Measurements from ENCODE around the gene CLIC3. TPM values are rescaled to one million over a fixed set of nuclear protein-coding genes. Genes with fewer than 3 reads are reported as not detected.
A peak's percentile ranks its signal among the peaks of the same experiment; 100 is the strongest.

Gene CLIC3, protein sequence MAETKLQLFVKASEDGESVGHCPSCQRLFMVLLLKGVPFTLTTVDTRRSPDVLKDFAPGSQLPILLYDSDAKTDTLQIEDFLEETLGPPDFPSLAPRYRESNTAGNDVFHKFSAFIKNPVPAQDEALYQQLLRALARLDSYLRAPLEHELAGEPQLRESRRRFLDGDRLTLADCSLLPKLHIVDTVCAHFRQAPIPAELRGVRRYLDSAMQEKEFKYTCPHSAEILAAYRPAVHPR
- 0.64 TPM in 1 of 2 replicates, not detected in the other for total RNA-seq
- long read RNA-seq: 0 reads

DNA sequence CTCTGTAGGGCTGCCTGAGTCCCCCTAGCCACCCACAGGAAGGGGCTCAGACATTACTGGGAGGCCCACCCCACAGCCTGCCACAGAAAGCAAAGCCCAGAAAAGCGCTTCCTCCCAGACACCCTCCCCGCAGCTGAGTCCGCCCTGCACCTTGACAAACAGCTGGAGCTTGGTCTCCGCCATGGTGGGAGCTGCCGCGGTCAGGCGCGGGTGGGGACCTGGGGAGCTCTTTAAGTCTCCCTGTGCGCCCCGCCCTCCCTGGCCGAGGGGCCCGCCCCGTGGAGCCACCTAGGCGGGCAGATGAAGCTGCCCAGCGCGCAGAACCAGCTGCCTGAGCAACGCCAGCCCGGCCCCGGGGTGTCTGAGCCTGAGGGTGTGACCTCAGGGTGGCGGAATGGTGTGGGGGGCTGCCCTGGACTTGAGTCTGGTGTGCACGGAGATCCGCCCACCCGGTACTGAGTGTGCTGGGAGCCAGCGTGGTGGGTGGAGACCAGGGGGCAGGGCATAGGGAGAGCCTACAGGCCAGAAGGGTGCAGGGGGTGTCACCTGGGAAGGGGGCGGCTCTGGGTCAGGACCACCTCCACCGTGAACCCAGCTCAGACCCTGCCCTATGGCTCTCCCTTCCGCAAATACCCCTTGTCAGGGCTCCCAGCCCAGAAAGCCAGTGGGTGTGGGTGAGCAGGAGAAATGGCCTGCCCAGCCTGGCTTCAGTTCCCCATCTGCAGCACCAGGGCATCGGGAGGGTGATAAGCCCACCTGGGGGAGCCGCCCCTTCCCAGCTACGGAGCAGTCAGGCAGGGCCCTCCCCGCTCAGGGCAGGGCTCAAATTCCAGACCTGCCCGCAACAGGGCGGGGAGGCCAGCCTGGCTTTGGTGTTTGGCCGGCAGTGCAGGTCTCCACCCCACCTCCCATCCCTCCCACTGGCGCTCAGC lies at the start of gene CLIC3:
Gene CLIC3, minus strand, starts transcription at position 208 of the 932 bp plus-strand sequence. Its CDS starts 25 bp downstream, at position 183.
- Mint-ChIP-seq H3K36me3 (ENCODE audit: insufficient read depth) (no peaks in the 10 kb centered on the region), H3K27me3 (no peaks in the 10 kb centered on the region), H3K9me3 (ENCODE audit: low read depth) (no peaks in the 10 kb centered on the region), H3K4me1 (ENCODE audit: low read depth) (peaks cover 1% of the 10 kb centered on the region), H3K27ac (no peak within 1 kb of the TSS), H3K4me3 (ENCODE audit: low read depth) (peak within 1 kb of the TSS; percentile 50)
- DNase-seq (ENCODE audit: low spot score, unreplicated experiment): no peak
- no peak for TF ChIP-seq CTCF (IDR thresholded peaks at IDR 0.05; ENCODE audit: unreplicated experiment)

DNA sequence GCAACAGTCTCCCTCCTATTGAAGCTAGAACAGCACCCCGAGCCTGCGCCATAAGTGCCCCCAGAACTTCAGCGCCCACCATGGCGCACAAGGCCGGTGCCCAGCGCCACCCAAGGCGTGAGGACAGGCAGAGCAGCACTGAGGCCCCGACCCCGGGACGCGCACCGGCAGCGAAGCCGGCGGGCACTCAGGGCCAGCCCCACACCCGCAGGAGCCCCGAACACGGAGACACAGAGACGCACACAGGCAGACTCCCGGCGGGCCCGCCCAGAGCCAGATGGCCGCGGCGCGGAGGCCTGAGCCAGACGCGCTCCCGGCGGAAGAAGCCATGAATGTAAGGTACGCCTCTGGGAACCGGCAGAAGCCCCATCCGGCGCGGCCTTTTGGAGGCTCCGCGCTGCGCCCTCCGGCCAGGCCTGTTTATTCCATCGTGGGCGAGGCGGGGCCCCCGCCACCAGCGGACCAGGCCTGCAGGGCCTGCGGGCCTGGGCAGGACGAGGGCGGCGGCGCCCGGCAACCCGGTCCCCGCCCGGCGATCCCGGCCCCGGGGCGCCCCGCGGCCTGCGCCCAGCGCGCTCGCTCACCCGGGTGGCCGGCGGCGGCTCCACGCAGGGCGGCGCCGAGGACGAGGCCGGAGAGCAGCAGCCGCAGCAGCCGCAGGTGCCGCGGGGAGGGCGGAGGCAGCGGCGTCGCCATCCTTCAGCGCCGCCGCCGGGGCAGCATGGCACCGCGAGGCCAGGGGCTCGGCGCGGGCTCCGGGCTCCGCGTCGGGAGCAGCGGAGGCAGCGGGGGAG lies 49.1 kb upstream of the CLIC3 start:
- Mint-ChIP-seq H3K9me3 (ENCODE audit: low read depth) (no peaks in the 10 kb centered on the region), H3K4me3 (ENCODE audit: low read depth) (peak overlapping the region; percentile 73)
- no peak for DNase-seq (ENCODE audit: low spot score, unreplicated experiment)

GRCh38 chr9:137044502-137045177 lies 48.3 kb upstream of the CLIC3 start:
- no peak for DNase-seq (ENCODE audit: low spot score, unreplicated experiment)
- peaks cover 14% of the 10 kb centered on the region for H3K27me3 Mint-ChIP-seq
- peaks cover 2% of the 10 kb centered on the region for H3K4me1 Mint-ChIP-seq (ENCODE audit: low read depth)
- peak overlapping the region; percentile 63 for H3K4me3 Mint-ChIP-seq (ENCODE audit: low read depth)
- no peak overlapping the region for H3K27ac Mint-ChIP-seq
- H3K9me3 Mint-ChIP-seq (ENCODE audit: low read depth): no peaks in the 10 kb centered on the region
- TF ChIP-seq CTCF (IDR thresholded peaks at IDR 0.05; ENCODE audit: unreplicated experiment): no peak
- no peaks in the 10 kb centered on the region for H3K36me3 Mint-ChIP-seq (ENCODE audit: insufficient read depth)

More for the DNA sequence above, 49.1 kb upstream of the CLIC3 start:
- peaks cover 23% of the 10 kb centered on the region for H3K27me3 Mint-ChIP-seq
- H3K4me1 Mint-ChIP-seq (ENCODE audit: low read depth): peaks cover 2% of the 10 kb centered on the region
- no peak overlapping the region for H3K27ac Mint-ChIP-seq
- TF ChIP-seq CTCF (IDR thresholded peaks at IDR 0.05; ENCODE audit: unreplicated experiment): no peak
- no peaks in the 10 kb centered on the region for H3K36me3 Mint-ChIP-seq (ENCODE audit: insufficient read depth)

DNA sequence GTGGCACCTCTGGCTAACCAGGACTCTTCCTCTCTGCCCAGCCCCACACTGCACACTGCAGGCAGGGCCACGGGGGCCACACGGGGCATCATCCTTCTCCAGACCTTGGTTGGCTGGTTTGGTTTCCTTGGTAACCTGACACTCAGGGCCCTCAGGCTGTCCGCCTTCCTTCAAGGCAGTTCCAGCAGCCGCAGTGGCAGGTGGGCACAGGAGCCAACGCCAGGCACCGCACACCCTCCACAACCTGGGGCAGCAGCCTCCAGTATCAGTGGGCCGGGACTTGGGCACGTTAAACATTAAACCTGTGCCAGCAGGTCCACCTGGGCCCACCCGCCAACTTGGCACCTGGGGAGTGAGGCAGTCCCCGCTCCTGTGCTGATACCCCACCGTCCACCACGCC lies 47.7 kb upstream of the CLIC3 start:
- H3K4me3 Mint-ChIP-seq (ENCODE audit: low read depth): no peak overlapping the region
- H3K27ac Mint-ChIP-seq: no peak overlapping the region
- H3K4me1 Mint-ChIP-seq (ENCODE audit: low read depth): peaks cover 2% of the 10 kb centered on the region
- no peaks in the 10 kb centered on the region for H3K36me3 Mint-ChIP-seq (ENCODE audit: insufficient read depth)
- DNase-seq (ENCODE audit: low spot score, unreplicated experiment): no peak
- TF ChIP-seq CTCF (IDR thresholded peaks at IDR 0.05; ENCODE audit: unreplicated experiment): no peak
- H3K27me3 Mint-ChIP-seq: peaks cover 11% of the 10 kb centered on the region
- no peaks in the 10 kb centered on the region for H3K9me3 Mint-ChIP-seq (ENCODE audit: low read depth)
